HG03097 (cell line): ENCODE results near the gene EPB41L4B.
A peak's percentile ranks its signal among the peaks of the same experiment; 100 is the strongest.

ENCODE experiments used
- ATAC-seq: cut with Tn5 transposase; IDR thresholded peaks from one replicate; pipeline ENCODE4 v1.9.1; 2021; ENCODE audit not compliant: unreplicated experiment, low FRiP score

The EPB41L4B gene

GRCh38 chr9:109321727-109322126 lies 868 bp upstream of the EPB41L4B start:
- no peak for ATAC-seq

GRCh38 chr9:109320331-109320741 lies 523 bp downstream of the EPB41L4B start:
- peak; percentile 20 for ATAC-seq

GRCh38 chr9:109319626-109320241 lies 1.1 kb downstream of the EPB41L4B start:
- ATAC-seq, result no peak

- ATAC-seq, result no peak
These were observed 1.7 kb downstream of the EPB41L4B start for GRCh38 chr9:109319017-109319625.

- ATAC-seq, result no peak
These were observed 2.7 kb downstream of the EPB41L4B start for GRCh38 chr9:109317979-109318741.

- no peak for ATAC-seq
These were observed 3.4 kb downstream of the EPB41L4B start for GRCh38 chr9:109317311-109317978.

GRCh38 chr9:109316207-109316640 lies 4.6 kb downstream of the EPB41L4B start:
- ATAC-seq, result no peak

GRCh38 chr9:109315480-109316206 lies 5.2 kb downstream of the EPB41L4B start:
- ATAC-seq, result no peak

- no peak for ATAC-seq
These were observed 6.8 kb downstream of the EPB41L4B start for GRCh38 chr9:109314011-109314531.

- no peak for ATAC-seq
These were observed 7.5 kb downstream of the EPB41L4B start for GRCh38 chr9:109313351-109313750.

- ATAC-seq, result no peak
These were observed 8.1 kb downstream of the EPB41L4B start for GRCh38 chr9:109312783-109313182.

- ATAC-seq, result no peak
These were observed 9.1 kb downstream of the EPB41L4B start for GRCh38 chr9:109311731-109312130.

GRCh38 chr9:109311286-109311685 lies 9.6 kb downstream of the EPB41L4B start:
- ATAC-seq, result no peak

- no peak for ATAC-seq
These were observed 10.4 kb downstream of the EPB41L4B start for GRCh38 chr9:109310486-109310901.

- no peak for ATAC-seq
These were observed 11.6 kb downstream of the EPB41L4B start for GRCh38 chr9:109309282-109309681.

GRCh38 chr9:109307380-109308240 lies 13.2 kb downstream of the EPB41L4B start:
- no peak for ATAC-seq

GRCh38 chr9:109305801-109306200 lies 15.1 kb downstream of the EPB41L4B start:
- ATAC-seq, result no peak

GRCh38 chr9:109304347-109304746 lies 16.5 kb downstream of the EPB41L4B start:
- ATAC-seq, result no peak

GRCh38 chr9:109303900-109304299 lies 17.0 kb downstream of the EPB41L4B start:
- ATAC-seq, result no peak
